Stimulated activated CD4-positive, alpha-beta T cell treated with anti-CD3 and anti-CD28 coated beads, Interleukin-15, amount 100 ng/mL, for 1 hour (primary cell): ENCODE measurements around the gene HDAC4.

Source experiments
- DNase-seq, 2 donors: peaks; one replicate each; pipeline ENCODE4 v3.0.0-alpha.2; 2020; ENCODE audit warnings: low read depth in 1 of 2, low spot score in 1 of 2

Gene HDAC4

DNA sequence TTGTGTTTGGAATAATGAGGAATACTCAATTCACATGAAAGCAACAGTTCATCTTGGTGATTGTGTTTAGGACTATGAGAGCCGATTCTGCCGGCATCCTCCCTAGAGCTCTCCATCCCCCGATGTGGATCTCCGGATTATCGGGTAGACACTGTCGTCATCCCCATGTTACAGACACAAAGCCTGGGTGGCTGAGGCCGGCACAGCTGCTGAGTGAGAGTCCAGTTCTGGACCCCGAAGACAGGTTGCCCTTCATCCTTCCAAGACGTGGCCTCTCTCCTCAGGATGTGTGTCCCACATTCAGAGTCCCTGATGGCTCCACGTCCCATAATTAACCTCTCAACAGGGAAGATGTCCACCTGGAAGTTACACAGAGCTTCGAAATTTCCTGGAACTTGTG lies 129.3 kb downstream of the HDAC4 start:
- no peak for DNase-seq

DNA sequence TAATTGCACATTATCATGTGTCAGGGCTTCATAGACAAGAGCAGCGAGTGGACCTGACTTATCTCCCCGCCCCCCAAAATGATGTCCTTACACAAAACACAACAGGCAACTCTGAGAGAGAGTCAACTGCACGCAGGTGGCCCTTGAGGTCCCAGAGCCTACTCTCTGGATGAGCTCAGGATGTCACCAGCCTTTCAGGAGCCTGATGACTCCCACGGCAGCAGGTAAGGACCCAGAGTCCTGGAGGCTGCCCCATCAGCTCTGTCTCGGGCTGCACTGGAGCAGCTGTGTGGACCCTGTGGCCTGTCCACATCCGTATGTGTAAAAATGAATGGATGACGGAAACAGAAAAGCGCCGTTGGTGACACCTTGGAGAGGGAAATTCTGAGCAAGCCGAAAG lies 130.9 kb downstream of the HDAC4 start:
- no peak for DNase-seq

DNA sequence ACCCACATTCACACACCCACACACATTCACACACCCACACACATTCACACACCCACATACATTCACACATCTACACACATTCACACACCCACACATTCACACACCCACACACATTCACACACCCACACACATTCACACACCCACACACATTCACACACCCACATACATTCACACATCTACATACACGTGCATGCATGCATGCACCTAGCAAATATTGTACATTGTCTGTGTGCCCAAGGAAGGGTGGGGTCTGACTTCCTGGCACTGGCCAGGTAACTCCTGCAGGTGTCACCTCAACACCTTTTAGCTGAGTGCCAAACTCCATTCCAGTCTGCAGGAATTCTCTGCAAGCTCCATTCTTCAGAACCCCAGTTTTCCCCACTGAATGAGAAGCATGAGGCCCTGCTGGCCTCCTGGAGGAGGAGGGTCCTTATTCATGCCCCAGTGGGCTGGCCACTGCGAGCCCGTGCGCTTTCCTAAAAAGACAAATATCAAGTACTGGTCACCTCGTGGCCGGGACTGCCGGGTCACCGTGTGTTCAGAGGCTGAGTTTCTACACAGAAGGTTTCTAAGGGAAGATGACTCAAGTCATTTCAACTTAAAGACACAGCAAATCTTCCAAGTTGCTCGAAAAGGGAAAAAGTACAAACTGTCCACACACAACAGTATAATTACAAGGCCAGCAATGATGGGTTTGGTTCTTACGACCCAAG lies 131.5 kb downstream of the HDAC4 start:
- DNase-seq, result no peak

DNA sequence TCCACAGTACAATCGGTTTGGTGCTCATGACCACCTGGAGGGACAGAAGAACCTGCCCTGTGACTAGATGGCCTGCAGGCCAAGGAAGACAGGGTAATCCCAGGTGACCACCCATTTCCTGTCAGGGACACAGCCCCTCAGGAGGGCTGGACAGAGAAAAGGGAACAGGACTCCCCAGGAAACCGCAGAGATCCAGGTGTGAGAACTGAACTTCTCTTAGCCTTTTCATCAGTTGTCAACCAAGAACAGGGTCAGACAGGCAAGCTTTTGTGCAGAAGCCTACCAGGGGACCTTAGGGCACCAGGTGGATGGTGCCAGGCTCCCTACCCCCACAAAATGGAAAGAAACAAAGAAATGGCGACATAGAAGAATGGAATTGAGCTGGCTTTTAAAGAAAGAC lies 132.3 kb downstream of the HDAC4 start:
- no peak for DNase-seq

DNA sequence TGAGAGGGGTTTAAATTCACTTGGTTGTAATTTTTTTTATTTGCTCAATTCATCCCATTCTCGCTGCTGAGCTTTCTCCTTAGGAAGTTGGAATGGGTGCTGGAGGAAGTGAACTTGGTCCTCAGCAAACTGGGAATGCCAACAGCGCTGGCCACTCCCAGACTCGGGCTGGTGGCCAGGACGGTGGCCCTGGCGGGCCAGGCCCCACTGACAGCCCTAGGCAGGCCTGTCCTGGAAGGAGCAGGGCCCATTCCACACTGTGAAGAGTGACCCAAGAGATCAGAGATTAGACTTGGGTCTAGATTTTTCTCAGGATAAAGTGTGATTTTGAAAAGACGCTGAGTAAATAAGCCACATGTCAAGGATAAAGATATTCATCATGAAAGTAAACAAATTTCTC lies 132.7 kb downstream of the HDAC4 start:
- no peak for DNase-seq

DNA sequence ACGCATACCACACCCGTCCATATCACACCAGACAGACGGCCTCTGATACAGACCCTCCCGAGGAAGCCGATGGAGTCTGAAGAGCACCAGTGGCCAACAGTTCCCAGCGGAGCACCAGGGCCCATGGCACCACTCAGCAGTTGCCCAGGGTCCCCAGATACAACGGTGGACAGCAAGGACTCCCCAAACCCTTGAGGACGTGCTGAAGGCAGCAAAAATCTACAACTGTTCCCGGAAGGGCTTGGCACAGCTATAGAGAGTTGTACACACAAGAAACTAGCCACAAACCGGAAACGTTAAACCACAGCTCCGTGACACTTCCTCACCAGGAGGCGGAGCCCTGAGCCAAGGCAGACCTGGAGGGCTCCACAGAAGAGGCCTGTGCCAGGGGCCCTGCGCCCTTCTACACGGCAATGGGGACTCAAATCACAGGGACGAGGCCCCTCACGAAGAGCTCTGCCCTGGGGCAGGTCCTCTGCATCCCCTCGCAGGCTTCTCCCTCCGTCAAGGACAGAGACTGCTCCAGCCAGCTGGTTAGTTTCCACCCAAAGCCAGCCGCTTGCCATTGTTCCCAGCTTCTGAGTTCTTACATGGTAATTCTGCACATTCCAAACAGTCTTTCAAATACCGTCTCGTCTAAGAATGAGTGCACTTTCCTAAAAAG lies 133.4 kb downstream of the HDAC4 start:
- peak; percentile 64 to 84 for DNase-seq

DNA sequence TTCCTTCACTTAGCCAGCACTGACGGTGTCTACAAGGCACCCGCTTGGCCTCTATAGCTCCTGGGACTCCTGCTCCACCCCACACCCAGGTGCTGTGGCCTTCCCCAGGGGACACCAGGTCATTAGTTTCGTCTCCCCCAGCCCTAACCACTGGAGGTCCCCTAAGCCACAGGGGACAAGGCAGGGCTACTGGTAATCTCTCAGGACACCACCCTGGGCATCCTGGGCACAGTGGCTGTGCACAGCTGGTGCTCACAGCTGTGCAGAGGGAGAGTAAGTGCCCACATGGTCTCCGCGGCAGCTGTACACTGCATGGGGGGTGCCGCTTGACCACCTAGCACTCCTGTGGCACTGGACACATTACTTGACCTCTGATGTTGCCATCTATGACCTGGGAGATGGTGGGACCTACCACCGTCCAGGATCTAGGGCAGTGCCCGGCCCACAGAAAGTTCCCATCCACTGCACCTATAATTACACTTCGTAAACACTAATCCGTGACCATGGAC lies 134.0 kb downstream of the HDAC4 start:
- no peak for DNase-seq

DNA sequence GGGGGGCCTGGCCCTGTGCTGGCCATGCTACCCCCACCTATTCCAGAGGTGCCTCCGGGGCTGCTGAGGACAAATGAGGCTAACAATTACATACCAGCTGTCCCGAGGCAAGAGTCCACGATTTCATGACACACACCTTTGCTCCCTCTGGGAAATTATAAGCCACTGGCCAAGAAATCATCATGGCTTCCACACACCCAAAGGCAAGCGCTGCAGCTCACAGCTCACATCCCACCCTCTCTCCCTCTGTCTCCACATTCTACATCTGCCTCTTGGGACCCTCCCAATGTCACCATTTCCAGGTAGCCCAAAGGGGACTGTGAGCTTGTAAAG lies 134.4 kb downstream of the HDAC4 start:
- DNase-seq, result no peak

DNA sequence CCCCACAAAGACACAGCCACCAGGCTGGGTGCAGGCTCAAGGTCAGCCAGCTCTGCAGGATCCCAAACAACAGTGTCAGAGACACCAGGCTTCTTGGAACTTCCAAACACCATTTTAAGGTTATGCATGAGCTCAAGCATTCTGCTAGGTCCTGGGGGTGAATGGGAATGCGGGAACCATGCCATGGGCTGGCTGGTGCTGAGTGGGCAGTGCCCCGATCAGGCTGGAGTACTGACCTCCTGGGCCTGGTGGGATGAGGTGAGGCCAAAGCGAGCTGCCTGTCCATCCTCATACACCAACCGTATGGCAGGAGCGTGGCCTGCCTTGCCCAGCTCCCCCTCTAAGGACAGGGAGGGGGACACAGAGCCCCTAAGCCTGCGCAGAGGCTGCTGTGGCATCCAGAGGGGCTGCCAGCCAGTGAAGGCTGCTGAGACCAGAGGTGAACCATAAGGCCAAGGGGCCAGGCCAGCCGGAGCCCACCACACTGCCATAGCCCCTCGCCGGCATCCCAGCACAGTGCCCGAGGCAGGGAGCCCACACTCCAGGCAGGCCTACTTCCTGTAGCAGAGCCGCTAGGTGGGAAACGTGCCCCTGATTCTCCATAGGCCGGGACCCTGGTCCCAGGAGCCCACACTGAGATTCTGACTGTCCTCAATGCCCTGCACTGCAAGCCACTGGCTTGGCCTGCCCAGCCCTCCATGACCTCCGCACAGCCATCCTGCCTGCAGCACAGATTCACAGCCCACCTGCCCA lies 135.0 kb downstream of the HDAC4 start:
- DNase-seq, result no peak

DNA sequence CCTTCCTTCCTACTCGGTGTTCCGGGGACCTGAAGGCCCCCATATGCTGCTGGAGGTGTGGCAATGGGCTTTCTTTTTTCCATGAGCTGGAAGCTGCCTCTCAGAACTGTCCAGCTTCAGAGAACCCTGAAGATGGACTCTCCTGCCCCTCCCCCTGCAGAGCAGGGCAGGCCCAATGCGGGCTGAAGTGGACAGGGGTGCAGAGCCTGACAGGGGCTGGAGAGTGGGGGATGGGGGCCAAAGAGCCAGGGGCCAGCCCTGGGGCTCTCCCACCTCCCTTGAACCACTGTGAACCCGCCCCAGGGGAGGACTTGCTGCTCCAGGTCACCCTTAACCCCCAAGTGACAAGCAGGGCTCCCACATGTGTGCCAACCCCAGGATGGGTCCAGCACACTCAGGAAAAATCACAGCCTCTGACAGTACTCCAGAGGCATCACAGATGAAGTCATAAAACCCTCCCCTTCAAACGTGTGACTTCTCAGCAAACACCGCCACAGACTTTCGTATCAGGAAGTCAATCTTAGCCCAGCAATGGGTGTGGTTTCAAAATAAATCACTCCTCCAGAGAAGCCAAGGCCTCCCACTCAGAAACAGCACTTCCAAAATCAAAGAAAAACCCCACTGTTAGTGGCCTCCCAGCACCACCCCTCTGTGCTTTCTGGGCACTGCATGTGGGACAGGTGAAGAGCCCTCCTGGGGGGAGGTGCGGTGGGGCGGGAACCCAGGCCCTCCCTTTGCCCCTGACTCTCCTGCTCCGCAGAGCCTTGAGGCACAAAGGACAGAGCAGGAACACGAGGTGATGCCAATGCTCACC lies 135.8 kb downstream of the HDAC4 start:
- DNase-seq, result peak in 1 of 2 donors; percentile 42

DNA sequence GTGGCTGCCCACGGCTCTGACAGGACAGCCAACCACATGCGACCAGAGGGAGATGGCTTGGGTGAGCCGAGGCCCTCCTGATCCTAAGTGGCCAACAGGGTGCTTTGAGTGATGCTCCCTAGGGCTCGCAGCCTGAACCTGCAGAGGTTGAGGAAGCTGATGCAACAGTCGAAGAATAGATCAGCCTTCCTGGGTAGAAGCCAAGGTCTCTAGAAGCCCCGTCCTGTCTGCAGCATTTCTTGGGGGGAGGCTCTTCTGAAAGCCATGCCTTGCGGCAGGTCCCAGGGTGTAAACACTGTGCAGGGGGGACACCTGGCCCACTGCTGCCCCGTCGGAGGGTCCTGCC lies 136.4 kb downstream of the HDAC4 start:
- DNase-seq, result no peak

DNA sequence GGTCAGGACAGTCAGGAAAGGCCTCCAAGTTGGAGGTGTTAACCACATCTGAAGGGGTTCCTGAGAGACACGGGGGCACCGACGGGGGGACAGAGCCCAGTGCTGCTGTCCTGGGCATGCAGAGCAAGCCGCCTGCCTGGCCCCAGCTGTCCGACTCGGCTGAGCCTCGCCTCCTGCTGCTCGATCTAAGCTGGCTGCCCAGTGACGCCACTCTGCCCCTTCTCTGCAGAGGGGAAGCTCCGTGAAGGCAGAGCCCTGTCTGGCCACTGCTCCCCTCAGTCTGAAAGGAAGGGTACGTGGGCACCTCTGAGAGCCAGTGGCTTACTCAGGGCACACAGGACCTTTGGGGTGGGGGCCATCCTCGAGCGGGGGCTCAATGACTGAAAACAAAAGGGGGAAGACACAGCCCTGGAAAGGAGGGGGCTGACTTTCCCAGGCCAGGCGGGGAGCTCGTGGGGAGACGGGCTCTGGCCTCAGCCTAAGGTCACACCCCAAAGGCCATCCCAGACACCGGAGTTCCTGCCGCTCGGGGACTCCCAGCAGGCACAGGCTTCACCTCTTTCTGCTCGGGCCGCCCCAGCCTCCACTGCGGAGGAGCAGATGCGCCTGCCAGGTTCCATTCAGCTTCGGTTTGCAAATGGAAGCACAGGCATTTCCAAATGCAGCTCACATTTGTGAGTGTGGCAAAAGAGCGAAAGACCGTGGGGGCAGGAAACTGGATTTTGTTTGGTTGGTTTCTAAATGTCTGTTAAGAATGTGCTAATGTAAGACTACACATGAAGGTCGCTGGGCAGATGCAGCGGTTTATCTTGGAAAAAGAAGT lies 136.9 kb downstream of the HDAC4 start:
- DNase-seq, result no peak

DNA sequence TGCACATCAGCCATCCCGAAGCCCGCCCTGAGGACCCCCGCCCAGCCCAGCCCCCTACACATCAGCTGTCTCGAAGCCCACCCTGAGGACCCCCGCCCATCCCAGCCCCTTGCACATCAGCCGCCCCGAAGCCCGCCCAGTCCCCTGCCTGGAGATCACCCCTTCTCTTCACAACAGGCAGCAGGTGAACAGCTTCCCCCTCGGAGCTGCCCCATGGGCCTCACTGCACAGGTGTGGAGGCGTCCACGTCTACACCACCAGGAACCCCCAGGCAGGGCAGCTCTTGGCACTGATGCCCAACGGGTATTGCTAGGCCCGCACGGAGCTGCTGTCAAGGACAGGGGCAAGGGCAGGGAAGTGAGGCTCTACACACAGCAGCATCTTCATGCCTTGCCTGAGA lies 137.6 kb downstream of the HDAC4 start:
- no peak for DNase-seq

DNA sequence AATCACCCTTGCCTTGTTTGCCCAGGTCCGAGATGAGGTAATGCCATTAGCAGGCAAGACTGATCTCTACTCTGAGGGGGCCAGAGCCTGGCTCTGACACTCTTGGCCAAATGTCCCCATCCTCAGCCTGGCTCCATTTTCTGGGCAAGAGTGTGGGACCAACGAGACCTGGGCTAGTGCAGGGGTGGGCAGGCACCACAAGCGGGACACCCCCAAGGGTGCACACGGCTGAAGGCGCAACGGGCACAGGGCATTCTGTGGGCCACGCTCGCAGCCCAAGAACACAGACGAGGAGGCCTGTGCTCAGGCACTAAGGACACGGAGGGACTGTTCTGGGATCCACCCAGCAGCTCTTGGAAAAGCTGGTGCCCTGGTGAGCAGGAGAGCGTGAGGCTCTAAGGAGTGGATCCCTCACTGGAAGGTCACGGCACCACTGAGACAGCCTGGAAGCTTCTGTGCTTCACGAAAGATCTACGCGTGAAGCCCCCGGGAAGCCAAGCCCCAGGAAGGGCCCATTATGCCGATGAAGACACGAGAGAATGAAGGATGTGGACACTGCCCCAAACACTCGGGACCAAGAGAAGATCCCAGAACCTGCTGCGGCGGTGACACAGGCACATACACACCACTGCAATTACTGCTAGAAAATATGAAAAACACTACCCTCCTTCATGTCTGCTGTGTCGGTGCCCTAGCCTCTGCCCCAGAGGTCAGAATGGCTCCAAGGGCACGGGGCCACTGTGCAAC lies 138.2 kb downstream of the HDAC4 start:
- no peak for DNase-seq

DNA sequence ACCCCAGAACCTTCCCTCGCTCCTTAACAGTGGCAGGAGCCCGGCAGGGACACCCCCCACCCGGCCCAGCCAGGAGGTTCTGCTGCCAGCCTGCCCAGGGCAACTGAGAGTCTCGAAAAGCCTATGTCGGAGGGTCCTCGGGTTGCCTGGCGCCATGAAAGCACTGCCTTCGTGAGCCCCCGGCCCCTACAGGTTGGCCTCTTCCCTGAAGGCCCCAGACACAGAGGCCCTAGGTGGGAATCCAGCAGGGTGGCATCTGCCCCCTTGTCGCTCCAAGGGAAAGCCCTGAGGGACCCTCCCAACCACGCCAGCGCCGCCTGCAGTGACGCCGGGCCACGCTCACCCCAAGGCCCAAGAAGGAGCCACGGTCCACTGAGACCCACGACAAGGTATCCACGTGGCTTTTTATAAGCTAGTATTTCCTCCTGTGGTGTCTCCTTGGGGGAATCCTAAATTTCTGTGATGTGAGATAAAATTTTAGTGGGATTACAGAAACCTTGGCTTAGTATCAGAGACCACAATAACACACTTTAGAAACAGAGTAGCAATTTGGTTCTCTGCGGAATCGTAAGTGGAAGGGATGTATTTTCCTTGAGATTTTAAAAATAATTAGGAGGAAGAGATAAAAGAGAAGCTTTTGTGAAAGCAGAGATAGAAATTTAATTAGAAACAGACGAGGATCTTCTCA lies 138.9 kb downstream of the HDAC4 start:
- DNase-seq, result no peak

DNA sequence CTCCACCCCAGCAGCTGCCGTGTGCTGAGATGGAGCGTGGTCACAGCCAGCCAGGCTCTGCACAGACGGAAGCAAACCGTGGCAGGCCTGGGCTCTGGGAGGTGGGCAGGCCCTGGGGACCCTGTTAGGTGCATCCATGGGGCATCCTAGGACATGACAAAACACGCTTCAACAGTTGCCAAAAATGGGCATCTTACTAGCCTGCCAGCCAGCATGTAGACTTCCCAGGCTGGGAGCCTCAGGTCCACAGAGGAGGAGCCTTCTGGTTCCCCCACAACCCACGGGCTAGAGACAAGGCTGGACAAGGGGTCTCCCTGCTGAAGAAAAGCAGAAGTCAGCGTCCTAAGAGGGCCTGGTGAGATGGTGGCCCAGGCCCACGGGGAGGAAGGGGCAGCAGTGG lies 139.5 kb downstream of the HDAC4 start:
- no peak for DNase-seq

DNA sequence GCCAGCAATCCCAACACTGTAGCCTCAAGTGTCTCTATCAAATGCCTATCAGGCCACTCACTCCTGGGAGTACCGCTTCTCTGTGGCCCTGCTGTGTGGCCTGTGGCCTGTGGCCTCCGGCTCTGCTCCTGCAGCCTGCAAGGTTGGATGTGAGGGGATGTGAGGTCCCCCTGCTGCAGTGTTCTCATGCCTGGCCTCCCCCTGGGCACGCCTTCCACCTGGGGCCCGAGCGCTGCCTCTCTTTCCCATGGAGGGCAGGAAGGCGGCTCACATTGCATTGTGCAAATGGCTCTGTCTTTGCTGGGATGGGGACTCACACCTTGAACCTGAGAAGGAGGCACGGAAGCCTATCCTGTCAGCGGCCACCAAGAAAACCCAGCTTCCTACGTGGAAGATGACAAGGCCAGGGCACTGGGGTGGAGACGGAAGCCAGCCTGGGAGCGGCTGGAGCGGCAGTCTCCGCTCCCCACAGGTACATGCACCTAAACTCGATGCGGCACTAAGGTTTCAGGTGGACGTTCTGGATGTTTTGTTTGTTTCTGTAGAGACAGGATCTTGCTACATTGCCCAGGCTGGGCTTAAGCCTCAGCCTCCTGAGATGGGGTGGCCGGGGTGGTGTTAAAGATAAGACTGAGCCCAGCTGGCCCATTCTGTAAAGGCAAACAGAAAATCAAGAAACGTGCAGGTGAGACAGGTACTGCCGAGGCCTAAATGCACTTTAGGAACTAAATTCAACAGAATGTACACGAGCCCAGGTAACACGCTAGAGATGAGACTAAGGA lies 140.1 kb downstream of the HDAC4 start:
- no peak for DNase-seq

DNA sequence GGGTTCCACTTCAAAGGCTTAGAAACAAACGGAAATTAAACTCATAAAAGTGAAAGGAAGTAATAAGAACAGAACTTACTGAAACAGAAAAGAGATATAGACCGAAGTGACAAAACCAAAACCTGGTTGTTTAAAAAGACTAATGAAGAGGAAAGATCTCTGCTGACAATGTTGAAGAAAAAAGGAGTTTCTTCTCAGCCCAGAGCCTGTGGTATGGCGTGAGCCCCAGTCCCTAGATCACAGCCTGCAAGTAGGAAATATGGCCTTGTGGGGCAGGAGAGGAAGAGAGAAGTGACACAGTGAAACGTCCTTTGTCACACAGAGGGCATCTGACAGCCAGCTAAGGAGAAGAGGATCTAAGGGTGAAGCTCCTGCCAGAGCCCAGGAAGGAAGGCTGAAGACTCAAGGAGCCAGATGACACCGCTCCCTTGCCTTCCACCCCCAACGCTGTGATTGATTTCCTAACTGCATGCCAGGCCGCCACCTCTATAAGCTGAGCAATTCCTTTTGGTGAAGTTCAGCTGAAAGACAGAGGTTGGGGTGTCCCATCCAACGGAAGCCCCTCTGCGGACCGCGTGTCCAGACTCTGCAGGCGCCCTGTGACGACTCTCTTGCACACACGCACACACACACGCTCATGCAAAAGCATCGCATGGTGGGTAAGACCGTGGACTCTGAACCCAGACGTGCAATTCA lies 141.1 kb downstream of the HDAC4 start:
- no peak for DNase-seq
